GM18870 (cell line): Measurements from ENCODE around the gene MTUS2.

Experiments used
- ATAC-seq: cut with Tn5 transposase; IDR thresholded peaks from one replicate; pipeline ENCODE4 v1.9.1; 2021; ENCODE audit warnings: moderate library complexity; ENCODE audit not compliant: unreplicated experiment

MTUS2 gene

DNA sequence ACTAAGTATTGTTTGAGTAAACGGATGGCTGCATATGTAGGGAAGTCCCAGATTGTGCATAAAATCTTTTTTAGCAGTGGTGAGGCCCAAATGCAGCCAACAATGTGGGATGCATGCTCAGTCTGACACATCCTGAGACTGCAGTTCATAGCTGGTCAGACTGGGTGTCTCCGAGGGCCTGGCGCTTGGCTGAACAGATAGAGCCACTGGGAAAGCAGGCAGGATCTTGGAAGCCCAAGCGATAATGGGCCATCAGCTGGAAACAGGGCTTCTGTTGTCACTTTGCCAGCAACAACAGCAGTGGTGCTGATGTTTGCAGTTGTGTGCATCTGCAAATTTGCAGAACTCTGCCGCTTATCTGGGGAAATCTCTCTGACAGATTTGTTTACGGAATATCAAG lies 36.1 kb downstream of the MTUS2 start:
- ATAC-seq = no peak

GRCh38 chr13:28859069-28859468 lies 38.9 kb downstream of the MTUS2 start:
- no peak for ATAC-seq

DNA sequence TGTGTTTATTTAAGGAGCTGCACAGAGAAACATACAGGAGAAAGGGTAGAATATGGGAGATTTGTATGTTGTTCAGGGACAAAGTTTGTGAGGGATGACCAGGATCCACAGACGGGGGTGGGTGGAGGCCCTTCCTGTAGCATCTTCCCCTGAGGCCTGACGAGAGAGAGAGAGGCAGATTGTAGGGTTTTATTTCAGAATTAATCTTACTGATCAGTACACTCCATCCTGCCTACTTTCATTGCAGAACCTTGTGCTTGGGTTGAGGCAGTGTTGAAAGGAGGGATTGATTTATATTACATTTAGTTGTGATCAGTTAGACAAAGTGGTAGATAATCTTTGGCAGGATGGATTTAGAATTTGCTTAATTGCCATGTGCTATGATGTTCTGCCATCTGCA lies 39.6 kb downstream of the MTUS2 start:
- no peak for ATAC-seq

GRCh38 chr13:28864544-28864943 lies 44.4 kb downstream of the MTUS2 start:
- ATAC-seq = no peak

DNA sequence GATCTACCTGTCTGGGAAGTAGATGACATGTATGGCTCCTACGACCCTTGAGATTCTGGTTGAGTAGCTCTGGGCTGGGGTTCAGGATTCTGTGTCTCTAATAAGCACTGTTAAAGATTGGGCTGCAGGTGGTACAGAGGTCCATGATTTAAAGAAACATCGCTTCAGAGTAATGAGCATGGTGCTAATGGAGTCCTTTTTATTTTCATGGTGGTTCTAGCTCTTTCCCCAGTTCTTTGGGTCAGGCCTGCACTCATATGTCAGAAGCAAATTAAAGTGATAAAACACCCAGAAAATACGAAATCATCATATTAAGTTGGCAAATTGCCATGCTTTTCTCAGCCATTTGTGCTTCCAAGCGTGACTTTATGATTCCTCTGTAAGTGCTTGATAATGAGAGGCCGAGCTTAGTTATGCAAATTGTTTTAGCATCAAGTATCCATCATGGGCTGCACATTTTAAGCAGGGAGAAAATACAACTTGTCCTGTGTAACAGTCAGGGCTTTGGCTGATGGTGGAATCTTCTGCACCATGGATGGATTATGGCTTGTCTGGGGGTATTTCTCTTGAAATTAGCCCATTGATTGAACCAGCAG lies 45.1 kb downstream of the MTUS2 start:
- no peak for ATAC-seq

DNA sequence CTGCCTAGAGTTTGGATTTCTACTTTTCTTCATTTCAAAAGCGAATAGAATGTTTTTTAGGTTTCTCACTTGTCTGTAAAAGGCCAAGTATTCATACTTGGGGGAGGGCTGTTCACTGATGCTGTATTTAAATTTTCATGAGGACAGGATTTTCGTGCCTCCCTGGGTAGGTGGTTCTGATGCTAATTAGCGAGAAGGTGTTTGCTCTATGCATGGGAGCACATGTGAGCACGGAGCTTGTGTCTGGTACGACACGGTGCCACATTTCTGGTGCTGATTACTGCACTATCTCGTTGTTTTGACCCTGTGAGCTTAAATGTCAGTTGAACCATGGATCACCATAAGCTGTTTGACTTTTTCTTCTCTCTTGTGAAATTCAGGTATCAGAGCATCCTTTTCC lies 45.8 kb downstream of the MTUS2 start:
- ATAC-seq = no peak

- ATAC-seq = no peak
Measured at GRCh38 chr13:28866932-28867331, 46.8 kb downstream of the MTUS2 start.

- ATAC-seq = no peak
Measured at GRCh38 chr13:28867564-28867963, 47.4 kb downstream of the MTUS2 start.

DNA sequence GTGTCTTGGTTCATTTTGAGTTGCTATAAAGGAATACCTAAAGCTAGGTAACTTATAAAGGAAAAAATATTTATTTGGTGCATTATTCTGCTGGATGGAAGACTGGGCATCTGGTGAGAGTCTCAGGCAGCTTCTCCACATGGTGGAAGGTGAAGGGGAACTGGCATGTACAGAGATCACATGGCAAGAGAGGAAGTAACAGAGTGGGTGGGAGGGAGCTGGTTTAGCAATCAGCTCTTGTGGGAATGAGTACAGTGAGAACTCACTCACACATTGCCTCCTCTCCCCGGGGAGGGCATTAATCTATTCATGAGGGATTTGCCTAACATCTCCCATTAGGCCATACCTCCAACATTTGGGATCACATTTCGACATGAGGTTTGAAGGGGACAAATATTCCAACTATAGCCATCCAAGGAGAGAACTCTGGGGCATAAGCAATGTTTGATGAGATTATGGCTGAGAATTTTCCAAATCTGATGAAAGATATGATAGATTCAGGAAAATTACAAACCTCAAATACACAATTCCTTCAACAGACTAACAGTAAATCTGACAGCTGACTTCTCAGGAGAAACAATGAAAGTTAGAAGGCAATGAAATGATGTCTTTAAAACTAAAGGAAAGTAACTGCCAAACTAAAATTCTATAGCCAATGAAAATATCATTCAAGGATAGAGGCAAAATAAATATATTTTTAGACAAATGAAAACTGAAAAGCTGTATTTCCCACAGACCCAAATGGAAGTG lies 52.5 kb downstream of the MTUS2 start:
- ATAC-seq = no peak

DNA sequence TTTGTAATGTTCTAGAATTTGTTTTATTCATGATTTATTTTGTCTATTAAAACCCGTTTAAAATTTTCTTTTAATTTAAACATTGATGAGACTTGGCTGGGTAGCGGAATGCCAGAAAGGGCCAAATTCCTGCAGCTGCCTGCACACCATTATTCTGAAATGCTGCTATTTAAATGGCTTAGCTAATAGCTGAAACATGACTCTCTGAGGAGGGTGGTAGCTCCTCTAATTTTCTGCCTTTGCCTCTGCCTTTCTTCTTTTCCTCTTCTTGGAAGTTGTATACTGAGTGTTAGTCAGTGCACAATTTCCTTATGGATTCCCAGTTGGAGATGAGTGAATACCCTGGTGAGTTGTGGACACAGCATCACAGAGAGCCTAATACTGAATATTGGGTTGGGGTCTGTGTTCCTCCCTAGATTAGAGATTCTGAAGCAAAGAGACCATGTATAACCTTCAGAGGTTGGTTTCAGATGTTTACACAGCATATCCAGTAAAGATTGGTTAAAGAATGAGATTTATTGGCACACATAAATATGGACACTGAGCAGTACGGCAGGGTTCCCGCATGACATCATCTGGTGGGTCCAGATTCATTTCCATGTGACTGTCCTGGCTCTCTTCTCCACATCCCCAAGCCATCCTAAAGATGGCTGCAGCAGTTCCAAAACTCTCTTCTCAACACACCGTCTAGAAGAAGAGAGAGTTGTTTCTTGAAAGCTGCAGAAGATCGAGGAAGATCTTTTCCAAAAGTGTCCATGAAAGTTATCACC lies 55.9 kb downstream of the MTUS2 start:
- ATAC-seq = no peak

DNA sequence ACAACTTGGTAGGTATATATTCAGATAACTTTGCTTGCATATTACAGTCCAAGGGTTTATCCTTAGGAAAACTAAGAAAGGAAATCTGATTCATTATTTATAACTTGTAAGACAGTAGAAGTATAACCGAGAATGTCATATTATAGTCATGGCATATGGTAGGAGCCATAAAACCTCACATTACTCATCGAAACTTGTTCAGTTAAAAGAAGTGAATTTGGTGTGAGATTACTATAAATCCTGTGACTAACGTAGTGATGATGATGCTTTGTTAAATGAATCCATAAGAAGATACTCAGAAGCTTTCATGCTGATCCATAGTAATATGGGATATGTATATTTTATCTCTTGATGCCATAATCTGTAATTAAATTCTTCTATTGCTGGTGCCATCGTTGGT lies 57.3 kb downstream of the MTUS2 start:
- no peak for ATAC-seq

- ATAC-seq = no peak
Measured at GRCh38 chr13:28885181-28885580, 65.0 kb downstream of the MTUS2 start.

- no peak for ATAC-seq
Measured at GRCh38 chr13:28889086-28889732, 69.1 kb downstream of the MTUS2 start.

- no peak for ATAC-seq
Measured at GRCh38 chr13:28890712-28891111, 70.6 kb downstream of the MTUS2 start.

GRCh38 chr13:28918030-28918429 lies 97.9 kb downstream of the MTUS2 start:
- ATAC-seq = no peak

- no peak for ATAC-seq
Measured at GRCh38 chr13:28922341-28922740, 102.2 kb downstream of the MTUS2 start.

DNA sequence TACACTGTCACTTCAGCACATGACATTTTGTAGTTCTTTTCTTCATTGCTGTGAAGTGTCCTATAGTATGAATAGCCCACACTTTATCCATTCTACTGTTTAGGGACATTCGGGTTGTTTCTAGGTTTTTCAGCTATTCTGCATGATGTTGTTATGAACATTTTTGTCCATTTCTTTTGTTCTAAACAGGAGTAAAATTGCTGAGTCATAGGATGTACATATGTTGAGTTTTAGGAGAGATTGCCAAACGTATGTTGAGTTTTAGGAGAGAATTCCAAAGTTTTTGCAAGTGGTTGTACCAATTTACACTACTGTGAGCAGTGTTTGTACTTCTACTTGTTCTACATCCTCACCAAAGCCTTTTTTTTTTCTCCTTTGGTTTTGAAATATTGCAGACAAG lies 115.0 kb downstream of the MTUS2 start:
- ATAC-seq = no peak

DNA sequence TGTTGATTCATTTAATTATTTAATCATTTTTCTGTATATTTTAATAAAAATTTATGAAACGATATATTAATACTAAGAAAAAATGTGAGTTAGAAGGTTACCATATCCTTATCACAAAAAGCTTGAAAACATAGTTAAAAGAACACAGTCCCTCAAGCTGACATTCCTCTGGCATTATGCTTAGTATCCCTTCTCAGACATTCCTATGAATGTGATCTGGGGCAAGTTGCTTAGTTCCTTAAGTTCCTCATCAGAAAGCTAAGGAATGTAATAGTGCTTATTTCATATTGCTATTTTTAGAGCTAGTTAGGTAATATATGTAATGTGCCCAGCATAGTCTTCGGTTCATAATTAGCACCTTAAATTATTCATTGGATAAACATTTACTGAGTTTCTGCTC lies 122.8 kb downstream of the MTUS2 start:
- no peak for ATAC-seq

GRCh38 chr13:28953714-28954418 lies 133.7 kb downstream of the MTUS2 start:
- ATAC-seq = no peak

DNA sequence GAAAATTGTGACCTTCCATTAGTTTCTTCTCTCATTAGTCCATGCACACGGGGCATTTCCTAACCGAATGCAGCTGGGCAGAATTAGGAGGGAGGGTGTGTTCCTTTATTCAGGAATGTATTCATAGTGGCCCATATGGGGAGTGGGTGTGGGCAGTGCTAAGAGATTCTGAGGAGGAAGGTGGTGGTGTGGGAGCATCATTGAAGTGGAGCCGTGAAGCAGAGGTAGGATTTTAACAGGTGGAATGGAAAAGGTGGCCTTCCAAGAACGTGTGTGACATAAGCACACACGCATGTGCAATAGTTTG lies 134.2 kb downstream of the MTUS2 start:
- ATAC-seq = no peak

GRCh38 chr13:28954810-28955209 lies 134.7 kb downstream of the MTUS2 start:
- ATAC-seq = no peak
